ENCODE measurements around the gene FREY1. TPM values are rescaled to one million over a fixed set of nuclear protein-coding genes. Genes with fewer than 3 reads are reported as not detected.
"Not testable (repeated sequence)": the region's sequence is repeated elsewhere in the genome, so short reads cannot be mapped to it uniquely, and the experiment has no call there.

FREY1 gene
- total and polyA plus RNA-seq, 7 donors: 0.14 to 0.56 (median 0.37) TPM; not detected in 4

DNA sequence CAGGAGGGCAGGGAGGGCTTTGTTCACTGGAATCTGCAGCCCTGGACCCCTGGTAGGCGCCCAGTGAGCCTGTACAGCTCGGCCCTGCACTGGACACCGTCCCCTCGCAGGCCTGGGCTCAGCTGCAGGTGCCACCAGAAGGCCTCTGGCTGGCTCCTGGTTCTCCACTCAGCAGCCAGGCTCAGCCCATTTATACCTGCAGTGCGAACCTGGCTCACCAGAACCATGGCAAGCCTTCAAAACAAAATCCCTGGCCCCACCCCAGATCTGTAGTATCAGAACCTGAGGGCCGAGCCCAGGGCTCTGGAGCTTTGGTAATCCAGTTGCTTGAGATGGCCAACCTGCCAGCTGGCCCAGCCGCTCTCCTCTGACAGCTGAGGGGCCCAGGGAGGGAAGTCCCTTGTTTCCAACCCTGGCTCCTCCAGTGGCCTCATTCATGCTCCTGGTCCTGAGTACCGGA lies 870 bp upstream of the FREY1 start:
- no peak for DNase-seq
- intact Hi-C loops (cut with DNase I): no loop called here
- no peaks in the 10 kb centered on the region for H3K9me3 ChIP-seq
- H3K27ac ChIP-seq: no peak overlapping the region
- H3K4me3 ChIP-seq: no peak overlapping the region
- no peaks in the 10 kb centered on the region for H3K27me3 ChIP-seq (ENCODE audit: insufficient read depth in 3 of 3, low read length in 2 of 3)
- 39 to 57% (median 43%) methylated on average over 7 to 8 of the region's 8 CpGs for WGBS, 3 donors
- no peak for TF ChIP-seq CTCF (IDR thresholded peaks at IDR 0.05)
- ATAC-seq: peak; percentile 10 to 37 (median 35)
- H3K36me3 ChIP-seq (ENCODE audit: insufficient read depth in 1 of 2, low read depth in 1 of 2): peaks cover 0 to 39% of the 10 kb centered on the region in 2 donors
- no peaks in the 10 kb centered on the region for H3K4me1 ChIP-seq

GRCh38 chr11:45906096-45906682 lies 882 bp downstream of the FREY1 start:
- Histone ChIP-seq H3K4me1 (no peaks in the 10 kb centered on the region), H3K4me3 (no peak overlapping the region), H3K27me3 (ENCODE audit: insufficient read depth in 3 of 3, low read length in 2 of 3) (no peaks in the 10 kb centered on the region), H3K27ac (no peak overlapping the region), H3K9me3 (no peaks in the 10 kb centered on the region), H3K36me3 (ENCODE audit: insufficient read depth in 1 of 2, low read depth in 1 of 2) (peaks cover 0 to 22% of the 10 kb centered on the region in 2 donors)
- no peak for TF ChIP-seq CTCF (IDR thresholded peaks at IDR 0.05)
- DNase-seq: no peak
- WGBS, 3 donors: 69 to 75% (median 71%) methylated on average over 19 of the region's 19 CpGs
- intact Hi-C loops (cut with DNase I): no loop called here
- no peak for ATAC-seq

DNA sequence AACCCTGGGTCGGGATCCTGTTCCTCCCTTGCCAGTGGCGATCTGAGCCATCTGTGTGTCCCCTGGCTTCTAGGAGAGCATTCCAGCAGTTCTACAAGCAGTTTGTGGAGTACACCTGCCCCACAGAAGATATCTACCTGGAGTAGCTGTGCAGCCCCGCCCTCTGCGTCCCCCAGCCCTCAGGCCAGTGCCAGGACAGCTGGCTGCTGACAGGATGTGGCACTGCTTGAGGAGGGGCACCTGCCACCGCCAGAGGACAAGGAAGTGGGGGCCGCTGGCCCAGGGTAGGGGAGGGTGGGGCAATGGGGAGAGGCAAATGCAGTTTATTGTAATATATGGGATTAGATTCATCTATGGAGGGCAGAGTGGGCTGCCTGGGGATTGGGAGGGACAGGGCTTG lies 1.5 kb downstream of the FREY1 start:
- DNase-seq; ATAC-seq; intact Hi-C loops (cut with DNase I); H3K27me3 ChIP-seq (ENCODE audit: insufficient read depth in 3 of 3, low read length in 2 of 3); H3K27ac ChIP-seq; H3K4me1 ChIP-seq; H3K4me3 ChIP-seq; H3K9me3 ChIP-seq: not testable (repeated sequence)
- 65 to 78% (median 71%) methylated on average over 6 of the region's 6 CpGs for WGBS, 3 donors
- H3K36me3 ChIP-seq (ENCODE audit: insufficient read depth in 1 of 2, low read depth in 1 of 2): peaks cover 0 to 16% of the 10 kb centered on the region in 2 donors

DNA sequence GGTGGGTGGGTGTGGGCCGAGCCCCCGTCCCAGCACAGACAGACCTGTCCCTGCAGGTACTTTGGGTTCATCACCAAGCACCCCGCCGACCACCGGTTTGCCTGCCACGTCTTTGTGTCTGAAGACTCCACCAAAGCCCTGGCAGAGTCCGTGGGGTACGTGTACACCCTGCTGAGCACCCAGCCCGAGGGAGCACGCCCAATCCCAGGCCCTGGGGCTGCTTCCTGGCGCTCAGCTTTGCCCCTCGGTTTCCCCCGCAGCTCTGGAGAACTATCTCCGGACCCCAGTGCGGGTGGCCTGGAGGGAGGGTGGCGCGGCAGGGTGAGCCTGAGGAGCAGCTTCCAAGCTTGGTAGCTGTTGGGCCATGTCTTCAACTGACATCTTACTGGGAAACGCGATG lies 2.0 kb downstream of the FREY1 start:
- H3K4me3 ChIP-seq: no peak overlapping the region
- intact Hi-C loops (cut with DNase I): no loop called here

More for the DNA sequence above, 2.0 kb downstream of the FREY1 start:
- WGBS, 3 donors: 89 to 91% (median 91%) methylated on average over 17 to 19 of the region's 19 CpGs
- DNase-seq: no peak
- Histone ChIP-seq H3K9me3 (no peaks in the 10 kb centered on the region), H3K27ac (no peak overlapping the region), H3K27me3 (ENCODE audit: insufficient read depth in 3 of 3, low read length in 2 of 3) (peaks cover 0 to 9% (median 3%) of the 10 kb centered on the region in 3 donors), H3K4me1 (no peaks in the 10 kb centered on the region), H3K36me3 (ENCODE audit: insufficient read depth in 1 of 2, low read depth in 1 of 2) (peaks cover 0 to 11% of the 10 kb centered on the region in 2 donors)
- no peak for TF ChIP-seq CTCF (IDR thresholded peaks at IDR 0.05)
- no peak for ATAC-seq

Measured in psoas muscle (tissue), 8 donors.